ENCODE results near the gene PTH2R. TPM values are rescaled to one million over a fixed set of nuclear protein-coding genes. Genes with fewer than 3 reads are reported as not detected.

The PTH2R gene
- total and polyA plus RNA-seq, 4 donors, result 0.01 to 1.5 (median 0.08) TPM; not detected in 1

GRCh38 chr2:208541461-208541988 is 134.9 kb downstream of the PTH2R start:
- no peak for DNase-seq (ENCODE audit: low spot score)
- Histone ChIP-seq H3K36me3 (ENCODE audit: control insufficient read depth in 4 of 4, insufficient read depth in 3 of 4, low read depth in 1 of 4, low read length in 3 of 4) (no peaks in the 10 kb centered on the region), H3K4me1 (ENCODE audit: control insufficient read depth in 4 of 4, insufficient read depth in 4 of 4, low read length in 3 of 4) (no peaks in the 10 kb centered on the region), H3K4me3 (ENCODE audit: low read depth in 1 of 3, low read length in 3 of 3) (no peak overlapping the region), H3K9me3 (ENCODE audit: control insufficient read depth in 4 of 4, low read length in 3 of 4) (no peaks in the 10 kb centered on the region), H3K27ac (ENCODE audit: low read depth in 1 of 2, low read length in 2 of 2) (no peak overlapping the region), H3K9ac (ENCODE audit: low read depth in 1 of 2, low read length in 2 of 2) (no peak overlapping the region), H3K27me3 (ENCODE audit: control insufficient read depth in 4 of 4, insufficient read depth in 4 of 4, low read length in 3 of 4) (peaks cover 0 to 3% (median 0%) of the 10 kb centered on the region in 4 donors)
- 84% methylated on average over 3 of the region's 3 CpGs for WGBS
- no peak for TF ChIP-seq HNF4G (IDR thresholded peaks at IDR 0.05)
- no peak for TF ChIP-seq JUND (IDR thresholded peaks at IDR 0.05)
- TF ChIP-seq YY1 (IDR thresholded peaks at IDR 0.05), result no peak
- TF ChIP-seq CTCF (IDR thresholded peaks at IDR 0.05; ENCODE audit: low read depth, low read length, missing input control), result no peak
- TF ChIP-seq ZBTB33 (IDR thresholded peaks at IDR 0.05), result no peak
- TF ChIP-seq SP1 (IDR thresholded peaks at IDR 0.05), result no peak
- TF ChIP-seq FOXA2 (IDR thresholded peaks at IDR 0.05), result no peak
- no peak for TF ChIP-seq REST (IDR thresholded peaks at IDR 0.05)
- TF ChIP-seq HNF4A (conservative IDR thresholded peaks at IDR 0.05), result no peak
- no peak for TF ChIP-seq ATF3 (IDR thresholded peaks at IDR 0.05)
- TF ChIP-seq EGR1 (IDR thresholded peaks at IDR 0.05; ENCODE audit: low read depth in 2 of 2), result no peak
- TF ChIP-seq NR2F2 (IDR thresholded peaks at IDR 0.05), result no peak
- TF ChIP-seq MAX (IDR thresholded peaks at IDR 0.05), result no peak
- no peak for TF ChIP-seq GABPA (IDR thresholded peaks at IDR 0.05 in 1 of 2, conservative IDR thresholded peaks at IDR 0.05 in 1 of 2)
- TF ChIP-seq FOXA1 (IDR thresholded peaks at IDR 0.05), result no peak
- TF ChIP-seq RAD21 (IDR thresholded peaks at IDR 0.05), result no peak
- TF ChIP-seq TAF1 (conservative IDR thresholded peaks at IDR 0.05), result no peak
